Adipocyte (in vitro differentiated cells): Measurements from ENCODE around the gene ZRANB3.

Experiments
- DNase-seq: peaks from one replicate; pipeline ENCODE4 v3.0.0-alpha.2; 2015; ENCODE audit warnings: low read depth
- H3K27me3 ChIP-seq: replicated peaks from 2 replicates; pipeline ENCODE4 v1.7.0; 2013; ENCODE audit warnings: mild to moderate bottlenecking, low read length, moderate library complexity; ENCODE audit not compliant: control insufficient read depth, insufficient read depth
- H3K36me3 ChIP-seq: 2 replicates; pipeline ENCODE4 v1.7.0; 2013; ENCODE audit warnings: low read length, mild to moderate bottlenecking, moderate library complexity; ENCODE audit not compliant: control insufficient read depth, insufficient read depth, severe bottlenecking
- H3K4me1 ChIP-seq: 2 replicates; pipeline ENCODE4 v1.7.0; 2013; ENCODE audit warnings: mild to moderate bottlenecking, low read length, moderate library complexity; ENCODE audit not compliant: control insufficient read depth, insufficient read depth
- H3K4me3 ChIP-seq: 2 replicates; pipeline ENCODE4 v1.7.0; 2013; ENCODE audit warnings: mild to moderate bottlenecking, low read length, moderate library complexity
- H3K9ac ChIP-seq: 2 replicates; pipeline ENCODE4 v1.7.0; 2013; ENCODE audit warnings: mild to moderate bottlenecking, low read length, moderate library complexity
- H3K9me3 ChIP-seq: 2 replicates; pipeline ENCODE4 v1.7.0; 2013; ENCODE audit warnings: mild to moderate bottlenecking, low read length, moderate library complexity; ENCODE audit not compliant: control insufficient read depth

The ZRANB3 gene

DNA sequence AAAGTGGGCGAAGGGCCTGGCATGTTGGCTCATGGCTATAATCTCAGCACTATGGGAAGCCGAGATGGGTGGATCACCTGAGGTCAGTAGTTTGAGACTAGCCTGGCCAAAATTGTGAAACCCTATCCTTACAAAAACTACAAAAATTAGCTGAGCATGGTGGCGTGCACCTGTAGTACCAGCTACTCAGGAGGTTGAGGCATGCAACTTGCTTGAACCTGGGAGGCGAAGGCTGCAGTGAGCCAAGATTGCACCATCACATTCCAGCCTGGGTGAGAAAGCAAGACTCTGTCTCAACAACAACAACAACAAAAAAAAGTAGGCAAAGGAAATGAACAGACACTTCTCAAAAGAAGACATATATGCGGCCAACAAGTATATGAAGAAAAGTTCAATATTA, 282.4 kb downstream of the ZRANB3 start:
- Histone ChIP-seq H3K4me1 (no peaks in the 10 kb centered on the region), H3K4me3 (no peak overlapping the region), H3K9me3 (no peaks in the 10 kb centered on the region), H3K36me3 (no peaks in the 10 kb centered on the region), H3K9ac (no peak overlapping the region), H3K27me3 (no peaks in the 10 kb centered on the region)
- no peak for DNase-seq

DNA sequence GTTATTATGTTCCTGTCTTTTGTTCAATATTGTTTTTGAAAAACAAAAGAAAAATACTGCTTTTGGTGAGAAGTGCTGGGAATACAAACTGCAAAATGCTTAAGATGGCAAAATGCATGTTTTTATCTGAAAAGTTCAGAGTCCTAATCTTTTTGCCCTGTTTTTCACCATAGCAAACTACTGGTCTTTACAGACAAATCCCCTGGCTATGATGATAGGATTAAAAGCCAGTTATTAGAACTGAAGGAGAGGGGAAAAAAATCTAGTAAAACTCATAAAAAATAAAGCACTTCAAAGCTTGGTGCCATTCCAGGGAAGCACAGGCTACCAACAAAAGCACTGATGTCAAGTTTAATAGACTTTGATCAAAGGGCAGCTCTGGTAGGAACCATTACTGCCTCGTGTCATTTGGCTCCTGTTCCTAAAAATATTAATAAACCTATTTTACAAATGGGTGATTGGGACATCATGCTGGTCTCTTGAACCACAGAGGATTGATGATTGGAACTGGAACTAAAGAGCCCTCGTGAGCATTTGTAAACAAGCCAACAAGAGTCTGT, 284.2 kb downstream of the ZRANB3 start:
- no peaks in the 10 kb centered on the region for H3K4me1 ChIP-seq
- no peaks in the 10 kb centered on the region for H3K9me3 ChIP-seq
- H3K9ac ChIP-seq, result no peak overlapping the region
- H3K4me3 ChIP-seq, result no peak overlapping the region
- DNase-seq, result no peak
- no peaks in the 10 kb centered on the region for H3K27me3 ChIP-seq
- no peaks in the 10 kb centered on the region for H3K36me3 ChIP-seq

DNA sequence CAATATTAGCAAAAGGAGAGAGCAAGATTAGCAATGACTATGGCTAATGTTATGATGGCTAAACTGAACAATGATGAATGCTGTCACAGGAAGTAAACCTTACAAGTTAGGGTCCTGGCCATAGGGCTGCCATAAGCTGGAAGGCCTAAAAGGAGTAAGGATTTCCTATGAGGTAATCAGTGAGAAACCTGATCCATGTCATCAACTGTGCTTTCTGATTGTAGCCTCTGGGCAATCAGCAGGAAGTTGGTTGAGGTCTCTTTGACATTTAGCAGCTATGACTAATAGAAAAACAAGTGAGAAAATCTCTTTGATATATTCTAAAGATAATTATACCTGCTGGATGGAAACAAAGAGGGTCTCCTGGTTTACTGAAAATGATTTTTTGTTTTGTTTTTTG, 285.9 kb downstream of the ZRANB3 start:
- Histone ChIP-seq H3K9me3 (no peaks in the 10 kb centered on the region), H3K4me1 (no peaks in the 10 kb centered on the region), H3K36me3 (no peaks in the 10 kb centered on the region), H3K4me3 (no peak overlapping the region), H3K9ac (no peak overlapping the region), H3K27me3 (no peaks in the 10 kb centered on the region)
- peak; percentile 37 for DNase-seq

DNA sequence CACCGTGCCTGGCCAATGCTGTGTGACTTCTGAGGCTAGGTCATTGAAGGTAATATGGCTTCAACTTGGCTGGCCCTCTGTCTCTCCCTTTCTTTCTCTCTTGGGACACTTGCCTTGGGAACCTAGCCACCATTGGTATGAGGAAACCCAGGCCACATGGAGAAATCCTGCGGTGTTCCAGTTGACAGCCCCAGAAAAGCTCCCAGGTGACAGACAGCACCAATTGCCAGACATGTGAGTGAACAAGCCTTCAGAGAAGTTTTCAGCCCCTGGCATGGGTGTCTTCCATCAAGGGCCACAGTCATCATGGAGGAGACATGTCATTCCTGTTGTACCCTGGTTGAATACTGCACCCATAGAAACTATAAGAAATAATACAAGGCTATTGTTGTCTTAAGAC, 292.4 kb downstream of the ZRANB3 start:
- Histone ChIP-seq H3K36me3 (no peaks in the 10 kb centered on the region), H3K4me3 (no peak overlapping the region), H3K9me3 (no peaks in the 10 kb centered on the region), H3K9ac (no peak overlapping the region), H3K4me1 (no peaks in the 10 kb centered on the region), H3K27me3 (no peaks in the 10 kb centered on the region)
- DNase-seq, result no peak

DNA sequence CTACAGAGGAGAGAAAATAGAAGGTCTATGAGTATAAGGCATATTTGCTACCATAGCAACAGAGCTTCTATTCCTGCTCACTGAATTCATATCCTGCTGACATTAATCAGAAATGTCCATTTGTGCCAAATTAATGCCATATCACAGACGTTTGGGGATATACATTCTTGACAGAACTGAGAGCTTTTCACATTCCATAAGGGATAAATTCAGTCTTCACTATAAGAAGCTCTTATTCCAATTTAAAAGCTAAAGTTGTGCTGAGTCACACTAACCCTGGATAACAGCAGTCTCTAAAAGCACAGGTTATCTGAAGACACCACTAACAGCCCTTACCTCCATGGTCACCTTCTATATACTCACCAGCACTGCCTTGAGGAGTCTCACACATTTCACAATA, 300.9 kb downstream of the ZRANB3 start:
- no peaks in the 10 kb centered on the region for H3K9me3 ChIP-seq

DNA sequence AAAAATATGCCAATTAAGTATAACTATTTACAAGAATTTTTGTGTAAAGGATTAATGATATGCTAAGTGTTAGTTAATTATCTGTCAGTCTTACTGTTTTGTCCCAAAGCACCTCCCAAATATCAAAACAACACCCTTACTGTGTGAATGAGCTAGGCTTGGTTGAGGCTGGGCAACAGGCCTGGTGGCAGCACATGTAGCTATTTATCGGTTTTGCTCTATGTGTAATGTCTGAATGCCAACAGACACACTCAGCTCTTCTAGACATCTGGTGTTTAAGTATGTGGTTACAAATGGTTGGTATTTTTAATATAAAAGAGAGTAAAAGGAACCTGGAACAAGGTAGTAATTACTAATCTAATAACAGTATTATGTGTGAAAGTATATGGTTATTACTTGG, 303.6 kb downstream of the ZRANB3 start:
- Histone ChIP-seq H3K9me3 (no peaks in the 10 kb centered on the region), H3K4me1 (peaks cover 6% of the 10 kb centered on the region), H3K4me3 (no peak overlapping the region), H3K9ac (no peak overlapping the region), H3K27me3 (no peaks in the 10 kb centered on the region), H3K36me3 (no peaks in the 10 kb centered on the region)
- DNase-seq, result peak; percentile 14

More for the DNA sequence above, 300.9 kb downstream of the ZRANB3 start:
- H3K4me3 ChIP-seq, result no peak overlapping the region
- DNase-seq, result no peak
- no peaks in the 10 kb centered on the region for H3K27me3 ChIP-seq
- no peaks in the 10 kb centered on the region for H3K36me3 ChIP-seq
- H3K9ac ChIP-seq, result no peak overlapping the region
- peaks cover 6% of the 10 kb centered on the region for H3K4me1 ChIP-seq

DNA sequence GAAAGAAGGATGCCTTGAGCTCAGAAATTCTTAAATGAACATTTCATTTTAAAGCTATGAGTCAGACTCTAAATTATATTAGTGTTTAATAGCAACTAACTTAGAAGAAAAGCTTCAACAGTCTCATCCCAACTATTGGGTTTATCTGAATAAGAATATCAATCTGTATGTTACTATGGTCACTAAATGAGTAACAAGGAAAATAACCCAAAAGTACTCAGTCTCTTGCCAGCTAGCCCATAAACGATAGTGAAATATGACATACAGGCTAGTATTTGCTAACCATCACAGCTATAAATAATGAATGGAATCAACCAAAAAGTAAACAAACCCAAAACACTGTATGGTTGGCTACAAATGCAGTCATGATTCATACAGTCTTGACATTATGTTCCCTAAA, 304.1 kb downstream of the ZRANB3 start:
- H3K4me1 ChIP-seq, result peaks cover 6% of the 10 kb centered on the region
- peak; percentile 48 for DNase-seq

DNA sequence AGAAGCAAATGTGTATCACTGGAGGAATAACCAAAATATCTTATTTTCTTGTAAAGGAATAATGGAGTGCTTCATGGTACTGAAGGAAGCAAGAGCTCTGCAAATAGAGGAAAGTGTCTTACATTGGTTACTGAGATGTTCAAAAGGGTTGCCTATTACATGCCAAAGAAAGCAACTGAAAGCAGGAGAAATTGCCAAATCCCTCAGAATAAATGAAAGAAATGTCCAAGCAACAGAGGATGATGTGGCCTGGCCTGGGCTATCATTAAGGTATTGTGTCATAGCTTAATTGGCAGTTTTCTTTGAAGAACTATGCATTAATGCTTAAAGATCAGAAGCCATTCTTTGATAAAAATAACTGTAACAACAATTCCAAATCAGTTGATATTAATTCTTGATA, 305.2 kb downstream of the ZRANB3 start:
- Histone ChIP-seq H3K36me3 (no peaks in the 10 kb centered on the region), H3K4me1 (peaks cover 6% of the 10 kb centered on the region), H3K27me3 (no peaks in the 10 kb centered on the region), H3K9me3 (no peaks in the 10 kb centered on the region), H3K4me3 (no peak overlapping the region), H3K9ac (no peak overlapping the region)
- DNase-seq, result no peak

More for the DNA sequence above, 304.1 kb downstream of the ZRANB3 start:
- Histone ChIP-seq H3K4me3 (no peak overlapping the region), H3K9ac (no peak overlapping the region), H3K9me3 (no peaks in the 10 kb centered on the region), H3K27me3 (no peaks in the 10 kb centered on the region), H3K36me3 (no peaks in the 10 kb centered on the region)

DNA sequence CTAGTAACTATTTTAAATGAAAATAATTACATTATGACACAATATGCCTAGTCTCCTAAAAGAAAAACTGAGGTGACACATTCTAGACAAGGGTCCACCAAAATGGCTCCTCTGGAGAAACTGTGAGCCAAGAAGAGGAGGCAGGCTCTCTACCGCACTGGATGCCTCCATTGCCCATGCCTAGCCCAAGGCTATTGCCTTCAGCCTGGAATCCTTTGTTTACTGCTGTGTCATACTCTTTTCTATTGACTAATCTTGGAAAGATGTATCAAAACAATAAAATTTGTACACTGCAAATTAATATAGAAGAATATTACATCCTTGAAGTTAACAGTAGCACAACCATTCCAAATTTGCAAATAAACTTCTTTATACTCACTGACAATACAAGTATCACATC, 311.8 kb downstream of the ZRANB3 start:
- Histone ChIP-seq H3K4me3 (no peak overlapping the region), H3K9ac (no peak overlapping the region), H3K36me3 (no peaks in the 10 kb centered on the region), H3K4me1 (no peaks in the 10 kb centered on the region), H3K9me3 (no peaks in the 10 kb centered on the region), H3K27me3 (no peaks in the 10 kb centered on the region)
- no peak for DNase-seq

DNA sequence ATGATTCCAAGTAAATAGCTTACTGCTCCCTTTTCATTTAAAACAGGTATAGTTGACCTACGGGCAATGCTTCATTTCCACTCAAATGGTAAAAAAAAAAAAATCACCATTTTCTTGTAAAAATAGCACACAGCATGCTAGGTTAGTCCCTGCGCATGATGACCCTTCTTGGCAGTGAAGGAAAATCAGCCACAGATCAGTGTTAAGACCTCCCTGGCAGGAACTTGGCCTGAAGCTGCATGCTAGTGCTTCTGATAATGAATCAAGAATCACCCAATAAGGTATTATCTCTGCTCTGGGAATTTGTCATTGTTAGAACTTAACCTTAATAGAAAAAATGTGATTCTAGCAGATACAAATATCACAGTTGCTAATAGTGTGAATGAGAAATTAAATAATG, 312.6 kb downstream of the ZRANB3 start:
- no peaks in the 10 kb centered on the region for H3K9me3 ChIP-seq
- no peaks in the 10 kb centered on the region for H3K4me1 ChIP-seq
- DNase-seq, result no peak
- no peaks in the 10 kb centered on the region for H3K36me3 ChIP-seq
- H3K9ac ChIP-seq, result no peak overlapping the region
- no peaks in the 10 kb centered on the region for H3K27me3 ChIP-seq
- no peak overlapping the region for H3K4me3 ChIP-seq

DNA sequence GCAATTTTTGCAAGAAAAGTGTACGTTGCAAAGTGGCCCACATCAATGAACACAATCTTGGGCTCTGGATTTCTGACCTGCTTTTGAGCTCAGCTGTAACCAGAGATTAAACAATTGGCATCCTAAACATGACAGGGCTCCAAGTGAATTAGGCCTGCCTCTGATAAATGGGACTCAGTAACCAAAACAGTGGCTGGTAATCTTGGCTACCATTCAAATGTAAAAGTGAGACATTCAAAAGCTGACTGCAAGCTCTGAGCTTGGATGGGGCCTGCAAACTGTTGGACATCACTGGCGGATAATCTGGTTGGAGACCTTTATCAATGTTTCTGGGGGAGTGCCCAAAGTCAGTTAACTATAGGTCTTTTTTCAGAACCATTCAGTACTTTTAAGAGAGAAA, 318.3 kb downstream of the ZRANB3 start:
- Histone ChIP-seq H3K4me1 (no peaks in the 10 kb centered on the region), H3K36me3 (no peaks in the 10 kb centered on the region), H3K9ac (no peak overlapping the region), H3K9me3 (no peaks in the 10 kb centered on the region), H3K4me3 (no peak overlapping the region), H3K27me3 (no peaks in the 10 kb centered on the region)
- DNase-seq, result no peak

DNA sequence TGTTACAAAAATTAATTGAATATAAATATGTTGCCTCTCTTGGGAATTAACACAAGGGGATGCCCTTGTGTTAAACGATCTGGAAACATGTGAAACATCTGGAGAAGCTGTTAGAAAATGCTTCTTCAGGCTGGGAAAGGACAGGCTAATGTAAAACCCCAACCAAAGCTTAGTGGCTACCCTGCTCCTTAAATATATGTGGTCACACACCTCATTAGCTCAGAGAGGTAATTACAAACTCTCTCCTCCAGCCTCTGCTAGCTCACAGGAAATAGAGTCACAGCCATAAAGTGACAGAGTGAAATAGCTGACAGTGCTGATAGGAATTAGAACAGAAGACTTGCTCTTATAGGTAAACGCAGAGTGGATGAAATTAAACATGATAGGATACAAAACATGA, 323.0 kb downstream of the ZRANB3 start:
- Histone ChIP-seq H3K4me3 (no peak overlapping the region), H3K9me3 (no peaks in the 10 kb centered on the region), H3K4me1 (no peaks in the 10 kb centered on the region), H3K9ac (no peak overlapping the region), H3K27me3 (no peaks in the 10 kb centered on the region), H3K36me3 (no peaks in the 10 kb centered on the region)
- no peak for DNase-seq
